Skin epidermis (tissue), 12 donors: ENCODE data around the gene CHRM2.

ENCODE experiments used
- H3K27ac ChIP-seq, 21 experiments: fragments of 200-600 bp; sonication (generic) in 11 of 21; one replicate each; pipeline ENCODE4 v1.5.0; 2020; ENCODE audit warnings: mild to moderate bottlenecking in 3 of 21, inconsistent platforms in 2 of 21, moderate library complexity in 2 of 21
- H3K4me3 ChIP-seq, 7 experiments: fragments of 200-600 bp; sonication (generic) in 2 of 7; one replicate each; pipeline ENCODE4 v1.5.0; 2020; ENCODE audit warnings: inconsistent platforms in 2 of 7, mild to moderate bottlenecking in 2 of 7, moderate library complexity in 1 of 7

CHRM2 gene

DNA sequence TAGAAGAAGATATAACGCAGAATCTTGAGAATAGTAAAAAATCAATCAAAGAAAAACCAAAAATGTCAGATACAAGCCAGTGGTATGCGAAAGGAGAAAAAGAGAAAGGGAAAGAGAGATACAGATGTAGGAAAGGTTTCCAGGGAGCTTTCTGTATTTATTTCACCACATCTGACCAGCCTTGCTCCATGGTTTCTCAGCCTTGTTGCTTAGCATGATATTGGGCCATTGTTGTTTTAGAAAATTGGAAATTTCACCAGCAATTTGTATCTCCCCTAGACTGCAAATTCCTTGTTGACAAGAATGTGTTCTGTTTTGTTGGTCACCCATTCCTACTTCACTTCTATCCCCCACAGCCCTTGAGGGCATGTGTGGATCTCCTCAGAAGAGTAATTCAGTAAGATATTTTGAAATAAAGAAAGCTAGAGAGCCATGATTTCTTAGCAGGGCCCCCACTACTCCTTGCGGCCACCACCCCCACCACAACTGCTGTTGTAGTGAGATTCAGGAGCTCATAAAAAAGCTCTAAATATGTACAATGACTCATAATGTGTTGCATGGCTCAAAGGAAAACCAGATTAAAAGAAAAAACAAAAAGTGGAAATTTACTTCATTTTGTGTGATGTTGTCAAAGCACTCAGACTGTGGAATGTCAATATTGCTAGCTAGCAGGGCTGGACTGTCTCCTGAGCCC lies 138.7 kb downstream of the CHRM2 start:
- Histone ChIP-seq H3K4me3 (no peak overlapping the region), H3K27ac (no peak overlapping the region)

DNA sequence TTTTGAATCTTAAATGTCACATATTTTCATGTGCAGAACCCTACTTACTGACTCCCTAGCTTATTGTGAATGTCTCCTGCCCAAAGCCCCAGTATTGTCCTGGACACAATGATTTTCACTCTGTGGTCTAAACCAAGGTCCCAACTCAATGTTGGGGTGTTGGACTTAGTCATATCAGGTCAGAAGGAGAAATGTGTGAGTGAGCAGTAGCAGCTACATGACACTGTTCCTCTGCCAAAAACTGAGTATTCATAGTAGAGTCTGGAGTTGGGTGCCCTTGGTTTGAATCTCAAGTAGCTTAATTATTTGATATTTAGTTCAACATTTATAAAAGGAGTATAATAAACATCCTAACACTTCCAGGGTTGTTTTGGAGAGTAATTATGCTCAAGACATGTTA lies 141.0 kb downstream of the CHRM2 start:
- Histone ChIP-seq H3K27ac (no peak overlapping the region), H3K4me3 (no peak overlapping the region)

DNA sequence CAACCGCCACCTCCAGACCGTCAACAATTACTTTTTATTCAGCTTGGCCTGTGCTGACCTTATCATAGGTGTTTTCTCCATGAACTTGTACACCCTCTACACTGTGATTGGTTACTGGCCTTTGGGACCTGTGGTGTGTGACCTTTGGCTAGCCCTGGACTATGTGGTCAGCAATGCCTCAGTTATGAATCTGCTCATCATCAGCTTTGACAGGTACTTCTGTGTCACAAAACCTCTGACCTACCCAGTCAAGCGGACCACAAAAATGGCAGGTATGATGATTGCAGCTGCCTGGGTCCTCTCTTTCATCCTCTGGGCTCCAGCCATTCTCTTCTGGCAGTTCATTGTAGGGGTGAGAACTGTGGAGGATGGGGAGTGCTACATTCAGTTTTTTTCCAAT lies 146.6 kb downstream of the CHRM2 start:
- Histone ChIP-seq H3K4me3 (no peak overlapping the region), H3K27ac (no peak overlapping the region)

DNA sequence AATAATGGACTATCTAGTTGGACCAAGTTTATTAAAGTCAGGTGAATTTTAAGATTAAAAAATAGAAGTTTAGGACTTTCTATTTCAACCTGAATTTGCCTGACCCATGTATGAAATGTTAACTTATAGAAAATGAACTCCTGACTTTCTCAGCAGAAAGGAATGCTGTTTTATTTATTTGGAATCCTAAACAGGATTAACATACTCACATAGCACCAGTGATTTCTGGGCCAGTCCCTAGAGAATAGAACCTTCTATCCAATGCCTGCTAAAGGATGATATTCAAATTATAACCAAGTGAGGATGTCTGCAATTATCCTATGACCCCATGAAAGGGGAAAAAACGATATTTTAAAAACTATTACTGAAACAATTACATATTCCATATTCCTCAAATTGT lies 148.8 kb downstream of the CHRM2 start:
- H3K4me3 ChIP-seq = no peak overlapping the region
- H3K27ac ChIP-seq = no peak overlapping the region

DNA sequence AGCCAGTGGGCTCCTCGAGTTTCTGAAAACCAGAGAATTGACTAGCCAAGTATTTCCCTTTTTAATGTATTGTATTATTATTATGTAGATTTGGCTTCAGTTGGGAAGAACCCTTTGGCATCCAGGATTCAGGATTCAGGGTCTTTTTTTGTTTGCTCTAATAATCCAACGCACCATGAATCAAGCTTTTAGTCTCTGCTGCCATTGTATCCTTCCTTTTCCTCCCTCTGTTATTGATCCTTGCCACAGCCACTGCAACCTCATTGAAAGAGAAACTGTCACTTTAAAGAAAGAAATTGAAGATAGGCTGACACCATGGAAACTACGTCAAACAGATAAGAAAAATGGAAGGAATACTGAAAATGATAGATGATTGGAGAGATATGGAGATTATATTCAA lies 150.0 kb downstream of the CHRM2 start:
- Histone ChIP-seq H3K27ac (no peak overlapping the region), H3K4me3 (no peak overlapping the region)

DNA sequence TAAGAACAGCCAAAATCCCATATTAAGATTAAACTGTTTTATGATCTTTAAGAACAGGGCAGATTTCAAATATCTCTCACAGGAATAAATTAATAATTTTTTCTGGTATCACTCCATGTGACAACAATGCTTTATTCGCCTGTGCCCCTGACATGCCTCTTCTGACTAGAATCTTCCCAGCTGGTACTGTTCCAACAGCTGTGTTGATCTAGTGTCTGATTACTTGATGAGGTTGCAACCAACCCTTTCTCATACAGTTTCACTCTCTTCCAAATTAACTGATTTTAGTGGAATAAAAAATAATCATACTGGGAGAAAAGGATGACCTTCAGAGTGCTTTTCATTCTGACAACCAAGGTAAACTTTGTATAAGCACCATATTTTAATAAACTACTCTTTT lies 151.9 kb downstream of the CHRM2 start:
- H3K4me3 ChIP-seq = no peak overlapping the region
- no peak overlapping the region for H3K27ac ChIP-seq

DNA sequence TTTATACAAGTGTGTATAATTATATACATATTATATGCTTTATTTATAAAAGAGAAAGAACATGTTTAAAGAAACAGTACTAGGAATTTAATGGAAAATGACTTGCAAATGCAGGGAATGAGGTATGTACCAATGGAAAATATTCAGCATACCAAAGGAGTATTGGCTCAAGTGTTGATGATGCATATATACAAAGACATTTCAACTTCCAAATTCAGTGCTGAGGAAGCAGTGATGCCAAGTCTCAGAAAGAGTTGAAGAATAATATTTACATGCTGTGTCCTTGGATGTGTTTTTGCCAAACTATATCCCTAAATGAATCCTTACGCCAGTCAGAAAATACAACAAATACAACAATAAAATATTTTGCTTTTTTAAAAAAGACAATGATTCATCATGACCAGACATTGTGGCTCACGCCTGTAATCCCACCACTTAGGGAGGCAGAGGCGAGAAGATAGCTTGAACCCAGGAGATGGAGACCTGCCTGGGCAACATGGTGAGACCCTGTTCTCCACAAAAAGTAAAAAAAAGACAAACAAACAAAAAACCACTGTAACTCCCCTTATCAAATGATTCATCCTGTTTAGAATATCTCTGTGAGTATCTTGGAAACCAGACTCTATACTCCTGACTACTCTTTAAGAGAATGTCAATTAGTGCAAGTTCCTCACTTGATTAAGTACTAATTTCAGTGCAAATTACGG lies 157.2 kb downstream of the CHRM2 start:
- no peak overlapping the region for H3K27ac ChIP-seq
- no peak overlapping the region for H3K4me3 ChIP-seq

DNA sequence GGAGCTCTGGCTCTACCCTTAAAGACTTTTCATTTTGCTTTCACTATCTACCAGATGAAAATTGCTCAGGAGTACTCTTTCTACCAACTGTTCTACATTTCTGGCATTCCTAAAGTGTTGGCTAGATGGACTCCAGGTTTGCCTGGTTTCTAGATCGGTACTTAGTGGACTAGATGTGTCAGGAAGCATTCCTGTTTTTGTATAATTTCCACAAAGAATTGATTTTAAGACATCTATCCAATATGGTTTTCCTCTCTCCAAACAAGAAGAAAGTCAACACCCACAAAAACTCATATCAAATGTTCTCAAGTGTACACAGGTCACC lies 157.7 kb downstream of the CHRM2 start:
- Histone ChIP-seq H3K4me3 (no peak overlapping the region), H3K27ac (no peak overlapping the region)

DNA sequence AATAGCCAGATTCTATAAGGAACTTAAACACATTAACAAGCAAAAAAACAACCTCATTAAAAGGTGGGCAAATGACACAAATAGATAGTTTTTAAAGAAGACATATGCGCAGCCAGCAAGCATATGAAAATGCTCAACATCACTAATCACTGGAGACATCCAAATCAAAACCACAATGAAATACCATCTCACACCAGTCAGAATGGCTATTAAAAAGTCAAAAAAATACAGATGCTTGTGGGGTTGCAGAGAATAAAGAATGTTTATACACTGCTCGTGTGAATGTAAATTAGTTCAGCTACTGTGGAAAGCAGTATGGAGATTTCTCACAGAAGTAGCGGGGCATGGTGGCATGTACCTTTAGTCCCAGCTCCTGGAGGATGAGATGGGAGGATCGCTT lies 164.0 kb downstream of the CHRM2 start:
- Histone ChIP-seq H3K4me3 (no peak overlapping the region), H3K27ac (no peak overlapping the region)

DNA sequence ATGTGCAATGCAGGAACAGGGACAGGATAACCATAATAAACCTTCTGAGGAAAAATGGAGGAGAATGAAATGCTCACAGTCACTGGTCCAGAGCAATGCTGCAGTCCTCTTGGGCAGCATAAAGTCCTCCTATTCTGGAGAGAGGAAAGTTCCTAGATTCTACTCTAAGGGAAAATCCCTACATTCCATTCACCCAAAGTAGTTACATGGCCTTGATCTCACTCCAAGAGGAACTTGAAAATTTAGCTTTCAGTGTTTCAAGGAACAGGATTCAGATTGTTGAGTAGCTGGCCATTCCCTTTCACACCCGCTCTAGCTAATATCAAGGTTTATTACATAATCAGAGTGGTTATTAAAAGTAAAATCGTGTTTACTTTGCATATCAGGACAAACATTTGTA lies 168.3 kb downstream of the CHRM2 start:
- no peak overlapping the region for H3K27ac ChIP-seq
- H3K4me3 ChIP-seq = no peak overlapping the region

DNA sequence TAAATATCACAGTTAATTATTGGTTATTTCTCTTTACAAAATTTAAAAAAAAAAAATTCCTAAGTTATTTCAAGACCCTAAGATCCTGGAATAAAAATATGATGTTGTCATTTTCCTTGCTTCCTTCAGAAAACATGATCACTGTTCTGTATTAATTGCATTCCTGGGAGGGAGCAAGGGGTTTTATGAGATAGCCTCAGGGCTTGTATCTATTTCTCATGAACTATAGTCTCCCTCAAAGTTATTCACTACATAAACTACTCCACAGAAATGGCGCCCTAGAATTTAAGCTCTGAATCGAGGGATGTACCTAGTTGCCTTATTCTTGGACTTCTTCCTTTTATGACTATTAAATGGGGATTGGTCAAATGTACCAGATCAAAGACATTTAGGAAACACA lies 170.3 kb downstream of the CHRM2 start:
- no peak overlapping the region for H3K4me3 ChIP-seq
- H3K27ac ChIP-seq = no peak overlapping the region

DNA sequence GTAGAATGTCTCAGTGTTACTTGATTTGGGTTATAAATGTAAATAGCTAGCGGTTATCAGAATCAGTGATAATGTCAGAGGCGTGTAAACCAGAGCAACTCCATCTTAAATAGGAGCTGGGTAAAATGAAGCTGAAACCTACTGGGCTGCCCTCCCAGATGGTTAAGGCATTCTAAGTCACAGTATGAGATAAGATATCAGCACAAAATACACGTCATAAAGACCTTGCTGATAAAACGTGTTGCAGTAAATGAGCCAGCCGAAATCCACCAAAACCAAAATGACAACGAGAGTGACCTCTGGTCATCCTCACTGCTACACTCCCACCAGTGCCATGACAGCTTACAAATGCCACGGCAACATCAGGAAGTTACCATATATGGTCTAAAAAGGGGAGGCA lies 172.3 kb downstream of the CHRM2 start:
- no peak overlapping the region for H3K27ac ChIP-seq

DNA sequence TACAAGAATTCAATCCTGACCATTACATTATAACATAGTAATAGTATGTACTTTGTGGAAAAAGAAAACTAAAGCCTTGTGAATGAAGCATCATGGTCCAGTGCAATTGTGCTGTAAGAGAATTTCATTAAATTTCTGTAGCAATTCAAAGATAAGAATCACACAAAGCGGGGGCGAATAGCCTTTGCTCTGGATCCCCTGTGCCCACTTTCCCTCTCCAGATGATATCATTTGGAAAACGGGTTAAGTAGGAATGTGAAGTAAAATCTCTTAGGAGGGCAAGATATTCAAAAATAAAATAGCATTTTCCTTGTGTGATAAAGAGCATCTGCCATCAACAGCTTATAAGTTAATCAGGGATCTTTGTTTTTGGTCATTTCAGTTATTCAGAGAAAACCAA lies 177.1 kb downstream of the CHRM2 start:
- H3K27ac ChIP-seq = no peak overlapping the region
- H3K4me3 ChIP-seq = no peak overlapping the region

More for the DNA sequence above, 172.3 kb downstream of the CHRM2 start:
- no peak overlapping the region for H3K4me3 ChIP-seq

DNA sequence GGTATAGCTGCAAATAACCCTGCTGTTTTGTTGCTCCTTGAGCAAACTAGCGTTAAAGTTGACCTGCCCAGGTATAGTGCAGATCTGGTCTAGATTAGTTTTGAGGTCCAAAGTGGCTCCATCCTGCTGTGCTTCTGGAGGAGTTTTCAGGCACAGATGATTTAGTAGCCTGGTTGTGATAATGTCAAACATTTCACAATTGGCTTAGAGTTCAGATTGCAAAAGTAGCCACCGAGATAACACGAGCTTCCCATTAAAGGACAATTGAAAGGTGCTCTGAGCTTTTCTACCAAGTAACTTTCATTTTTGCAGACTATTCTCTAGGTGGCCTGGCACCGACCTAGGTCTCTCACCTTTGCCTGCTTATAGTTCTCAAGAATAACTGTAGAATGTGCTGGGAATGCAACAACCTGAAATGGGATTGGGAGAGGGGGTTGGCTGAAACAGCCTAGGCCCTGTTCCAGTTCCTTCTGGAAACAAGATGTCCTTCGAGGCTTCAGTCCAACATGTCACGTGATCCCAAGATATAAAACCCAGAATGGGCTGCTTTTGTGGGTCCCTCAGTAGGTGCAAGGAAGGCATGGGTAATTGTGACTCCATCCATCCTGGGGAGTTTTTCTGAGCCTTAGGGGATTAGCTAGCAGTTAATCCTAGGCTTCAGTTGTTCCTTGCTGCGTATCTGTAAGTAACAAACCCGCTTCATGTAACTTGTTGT lies 201.0 kb downstream of the CHRM2 start:
- H3K4me3 ChIP-seq = no peak overlapping the region
- H3K27ac ChIP-seq = no peak overlapping the region
